DND-41 (cell line): ENCODE results near the gene ATP6V0D1.
A peak's percentile ranks its signal among the peaks of the same experiment; 100 is the strongest.

Source experiments
- ATAC-seq: fragments of 200-7000 bp; cut with Tn5 transposase; 3 replicates; pipeline ENCODE4 v1.9.1; 2021; ENCODE audit warnings: low read depth; ENCODE audit not compliant: insufficient read depth
- DNase-seq: peaks from one replicate; pipeline ENCODE4 v3.0.0-alpha.2; 2020
- H2AFZ ChIP-seq: 2 replicates; pipeline ENCODE4 v1.6.0; 2012; ENCODE audit warnings: low read depth, low read length
- H3K27ac ChIP-seq: 2 replicates; pipeline ENCODE4 v1.5.1; 2012; ENCODE audit warnings: low read length, inconsistent platforms
- H3K27me3 ChIP-seq: fragments of 200-600 bp; sonication (generic); 2 replicates; pipeline ENCODE4 v1.6.0; 2012; ENCODE audit warnings: low read length, mild to moderate bottlenecking, inconsistent platforms; ENCODE audit not compliant: insufficient read depth, poor library complexity
- H3K36me3 ChIP-seq: 2 replicates; pipeline ENCODE4 v1.5.1; 2012; ENCODE audit warnings: low read length, inconsistent platforms; ENCODE audit not compliant: insufficient read depth
- H3K4me1 ChIP-seq: 2 replicates; pipeline ENCODE4 v1.5.1; 2012; ENCODE audit warnings: mild to moderate bottlenecking, low read length; ENCODE audit not compliant: insufficient read depth
- H3K4me2 ChIP-seq: 2 replicates; pipeline ENCODE4 v1.6.0; 2012; ENCODE audit warnings: mild to moderate bottlenecking, moderate library complexity, low read length, inconsistent platforms; ENCODE audit not compliant: insufficient read depth
- H3K4me3 ChIP-seq, 2 experiments: fragments of 200-600 bp in 1 of 2; shearing (Covaris generic) in 1 of 2; 2 replicates each; pipeline ENCODE4 v1.5.1; 2012 to 2016; ENCODE audit warnings: inconsistent platforms in 2 of 2, low read length in 2 of 2, mild to moderate bottlenecking in 2 of 2, low read depth in 1 of 2, moderate library complexity in 1 of 2
- H3K79me2 ChIP-seq: 2 replicates; pipeline ENCODE4 v1.6.0; 2012; ENCODE audit warnings: low read length, inconsistent platforms; ENCODE audit not compliant: insufficient read depth
- H3K9ac ChIP-seq: 2 replicates; pipeline ENCODE4 v1.6.0; 2012; ENCODE audit warnings: low read depth, mild to moderate bottlenecking, inconsistent platforms, low read length, moderate library complexity
- H3K9me3 ChIP-seq: 2 replicates; pipeline ENCODE4 v1.5.1; 2012; ENCODE audit warnings: low read length, moderate library complexity, mild to moderate bottlenecking, inconsistent platforms; ENCODE audit not compliant: insufficient read depth, severe bottlenecking
- H4K20me1 ChIP-seq: 2 replicates; pipeline ENCODE4 v1.6.0; 2012; ENCODE audit warnings: low read length; ENCODE audit not compliant: insufficient read depth
- CTCF ChIP-seq: IDR thresholded peaks from 2 replicates; pipeline ENCODE4 v1.5.1; 2012; ENCODE audit warnings: borderline replicate concordance, low read length, moderate library complexity, mild to moderate bottlenecking; ENCODE audit not compliant: poor library complexity, severe bottlenecking; ENCODE audit errors: extremely low read depth
- EZH2 ChIP-seq: IDR thresholded peaks from 3 replicates; pipeline ENCODE4 v1.6.1; 2012; ENCODE audit warnings: borderline replicate concordance, low read depth, mild to moderate bottlenecking, moderate library complexity, low read length, inconsistent platforms; ENCODE audit not compliant: severe bottlenecking

ATP6V0D1 gene

DNA sequence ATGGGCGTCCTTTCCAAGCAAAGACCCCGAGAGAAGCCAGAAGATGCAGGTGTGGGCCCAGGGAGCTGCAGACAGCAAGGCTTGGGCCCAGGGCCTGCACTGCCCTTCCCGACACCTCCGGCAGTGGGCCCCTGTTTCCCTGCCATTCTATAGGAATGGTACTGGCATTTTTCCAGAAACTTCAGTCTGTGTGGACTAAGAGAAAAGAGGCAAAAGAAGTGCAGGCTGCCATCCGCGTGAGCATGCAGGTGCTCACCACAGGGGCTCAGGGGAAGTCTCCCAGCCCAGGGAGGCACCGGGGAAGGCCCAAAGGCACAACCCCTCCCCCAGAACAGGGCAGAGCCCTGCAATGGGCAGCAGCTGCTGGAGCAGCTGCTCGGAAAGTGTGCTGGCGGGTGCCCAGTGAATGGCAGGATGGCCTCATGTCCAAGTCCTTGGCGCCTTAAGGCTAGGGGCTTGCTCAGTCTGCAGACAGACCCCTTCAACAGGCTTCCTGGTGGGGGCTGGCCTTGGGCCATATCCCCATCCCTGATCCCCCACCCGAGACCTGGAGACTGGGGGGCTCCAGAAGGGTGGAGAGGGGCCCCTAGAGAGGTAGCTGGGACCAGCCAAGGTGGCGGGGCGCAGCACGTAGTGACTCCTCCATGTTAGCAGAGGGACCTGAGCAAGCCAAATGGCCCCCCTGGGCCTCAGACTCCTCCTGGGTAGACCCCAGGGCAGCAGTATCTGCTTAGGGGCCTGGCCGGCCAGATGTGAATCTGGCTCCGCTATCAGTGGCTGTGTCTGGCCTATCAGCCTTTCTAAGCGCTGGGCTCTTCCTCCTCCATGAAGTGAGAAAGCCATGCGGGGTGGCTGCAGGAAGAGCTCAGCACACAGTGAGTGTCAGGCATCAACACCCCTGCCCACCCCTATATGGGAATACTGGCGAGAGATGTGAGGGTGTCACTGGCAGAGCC, 80.9 kb downstream of the ATP6V0D1 start:
- H4K20me1 ChIP-seq = no peaks in the 10 kb centered on the region
- no peak overlapping the region for H3K4me3 ChIP-seq
- H3K9me3 ChIP-seq = no peaks in the 10 kb centered on the region
- H3K36me3 ChIP-seq = no peaks in the 10 kb centered on the region
- no peak overlapping the region for H3K4me2 ChIP-seq
- H3K27me3 ChIP-seq = no peaks in the 10 kb centered on the region
- no peak for DNase-seq
- no peak overlapping the region for H2AFZ ChIP-seq
- no peaks in the 10 kb centered on the region for H3K4me1 ChIP-seq
- H3K9ac ChIP-seq = no peak overlapping the region
- no peak for TF ChIP-seq EZH2
- TF ChIP-seq CTCF = no peak
- H3K79me2 ChIP-seq = no peaks in the 10 kb centered on the region
- no peak overlapping the region for H3K27ac ChIP-seq
- ATAC-seq = no peak

- Histone ChIP-seq H3K9me3 (no peaks in the 10 kb centered on the region), H3K36me3 (no peaks in the 10 kb centered on the region), H3K4me1 (no peaks in the 10 kb centered on the region), H3K9ac (no peak overlapping the region), H4K20me1 (no peaks in the 10 kb centered on the region), H2AFZ (no peak overlapping the region), H3K27me3 (no peaks in the 10 kb centered on the region), H3K4me2 (no peak overlapping the region), H3K4me3 (no peak overlapping the region), H3K79me2 (no peaks in the 10 kb centered on the region), H3K27ac (no peak overlapping the region)
- ATAC-seq = no peak
- TF ChIP-seq EZH2 (no peak), CTCF (peak; percentile 57)
- no peak for DNase-seq
These were observed 81.7 kb downstream of the ATP6V0D1 start for GRCh38 chr16:67399218-67399733.

GRCh38 chr16:67398546-67399217, 82.3 kb downstream of the ATP6V0D1 start:
- H3K4me1 ChIP-seq = no peaks in the 10 kb centered on the region
- no peak overlapping the region for H3K4me2 ChIP-seq
- H3K27me3 ChIP-seq = no peaks in the 10 kb centered on the region
- TF ChIP-seq EZH2 (no peak), CTCF (no peak)
- H3K9ac ChIP-seq = no peak overlapping the region
- H3K27ac ChIP-seq = no peak overlapping the region
- H2AFZ ChIP-seq = no peak overlapping the region
- ATAC-seq = no peak
- no peaks in the 10 kb centered on the region for H3K9me3 ChIP-seq
- no peak overlapping the region for H3K4me3 ChIP-seq
- DNase-seq = no peak
- H4K20me1 ChIP-seq = no peaks in the 10 kb centered on the region
- no peaks in the 10 kb centered on the region for H3K36me3 ChIP-seq
- no peaks in the 10 kb centered on the region for H3K79me2 ChIP-seq
